ENCODE measurements around the gene FOXE1.

FOXE1 gene

GRCh38 chr9:97866848-97867247 lies 13.8 kb downstream of the FOXE1 start:
- Histone ChIP-seq H3K9me3 (ENCODE audit: severe bottlenecking) (peaks cover 8% of the 10 kb centered on the region), H3K4me3 (ENCODE audit: severe bottlenecking) (no peak overlapping the region), H3K4me1 (ENCODE audit: insufficient read depth, poor library complexity, severe bottlenecking) (no peaks in the 10 kb centered on the region), H3K27me3 (ENCODE audit: insufficient read depth, poor library complexity, severe bottlenecking) (no peaks in the 10 kb centered on the region), H3K36me3 (ENCODE audit: low read depth) (no peaks in the 10 kb centered on the region), H3K27ac (ENCODE audit: poor library complexity, severe bottlenecking) (no peak overlapping the region)
- ATAC-seq (ENCODE audit: low read depth) (no peak), DNase-seq (ENCODE audit: low spot score) (no peak)
- TF ChIP-seq, protein P1, sequence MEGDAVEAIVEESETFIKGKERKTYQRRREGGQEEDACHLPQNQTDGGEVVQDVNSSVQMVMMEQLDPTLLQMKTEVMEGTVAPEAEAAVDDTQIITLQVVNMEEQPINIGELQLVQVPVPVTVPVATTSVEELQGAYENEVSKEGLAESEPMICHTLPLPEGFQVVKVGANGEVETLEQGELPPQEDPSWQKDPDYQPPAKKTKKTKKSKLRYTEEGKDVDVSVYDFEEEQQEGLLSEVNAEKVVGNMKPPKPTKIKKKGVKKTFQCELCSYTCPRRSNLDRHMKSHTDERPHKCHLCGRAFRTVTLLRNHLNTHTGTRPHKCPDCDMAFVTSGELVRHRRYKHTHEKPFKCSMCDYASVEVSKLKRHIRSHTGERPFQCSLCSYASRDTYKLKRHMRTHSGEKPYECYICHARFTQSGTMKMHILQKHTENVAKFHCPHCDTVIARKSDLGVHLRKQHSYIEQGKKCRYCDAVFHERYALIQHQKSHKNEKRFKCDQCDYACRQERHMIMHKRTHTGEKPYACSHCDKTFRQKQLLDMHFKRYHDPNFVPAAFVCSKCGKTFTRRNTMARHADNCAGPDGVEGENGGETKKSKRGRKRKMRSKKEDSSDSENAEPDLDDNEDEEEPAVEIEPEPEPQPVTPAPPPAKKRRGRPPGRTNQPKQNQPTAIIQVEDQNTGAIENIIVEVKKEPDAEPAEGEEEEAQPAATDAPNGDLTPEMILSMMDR (IDR thresholded peaks at IDR 0.05; ENCODE audit: poor library complexity, severe bottlenecking) = no peak

DNA sequence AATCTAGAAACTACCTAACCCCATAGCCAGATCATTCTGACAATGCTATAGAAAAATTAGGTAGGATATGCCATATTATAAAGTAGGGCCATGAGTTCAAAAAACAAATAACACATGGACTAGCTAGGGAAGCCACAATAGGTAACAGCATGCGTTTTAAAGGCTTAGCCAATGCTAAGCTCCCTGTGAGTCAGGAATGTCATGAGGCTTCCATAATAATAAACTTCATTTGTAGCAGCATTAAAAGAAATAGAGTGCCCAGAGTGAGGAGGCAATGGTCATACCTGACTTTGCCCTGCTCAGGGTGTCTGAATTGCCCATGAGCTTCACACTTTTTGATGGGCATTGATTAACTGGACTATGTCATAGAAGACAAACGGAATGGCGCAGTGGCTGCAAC lies 15.8 kb downstream of the FOXE1 start:
- Histone ChIP-seq H3K27ac (ENCODE audit: poor library complexity, severe bottlenecking) (no peak overlapping the region), H3K27me3 (ENCODE audit: insufficient read depth, poor library complexity, severe bottlenecking) (no peaks in the 10 kb centered on the region), H3K4me3 (ENCODE audit: severe bottlenecking) (no peak overlapping the region), H3K36me3 (ENCODE audit: low read depth) (no peaks in the 10 kb centered on the region), H3K4me1 (ENCODE audit: insufficient read depth, poor library complexity, severe bottlenecking) (peaks cover 2% of the 10 kb centered on the region), H3K9me3 (ENCODE audit: severe bottlenecking) (peaks cover 8% of the 10 kb centered on the region)
- TF ChIP-seq, protein P1 (IDR thresholded peaks at IDR 0.05; ENCODE audit: poor library complexity, severe bottlenecking) = no peak
- ATAC-seq (ENCODE audit: low read depth) = no peak
- DNase-seq (ENCODE audit: low spot score) = no peak

GRCh38 chr9:97873425-97873824 lies 20.4 kb downstream of the FOXE1 start:
- no peak overlapping the region for H3K27ac ChIP-seq (ENCODE audit: poor library complexity, severe bottlenecking)
- H3K27me3 ChIP-seq (ENCODE audit: insufficient read depth, poor library complexity, severe bottlenecking) = no peaks in the 10 kb centered on the region
- H3K9me3 ChIP-seq (ENCODE audit: severe bottlenecking) = no peaks in the 10 kb centered on the region
- ATAC-seq (ENCODE audit: low read depth) (no peak), DNase-seq (ENCODE audit: low spot score) (no peak)
- no peak overlapping the region for H3K4me3 ChIP-seq (ENCODE audit: severe bottlenecking)
- H3K4me1 ChIP-seq (ENCODE audit: insufficient read depth, poor library complexity, severe bottlenecking) = peaks cover 25% of the 10 kb centered on the region
- no peaks in the 10 kb centered on the region for H3K36me3 ChIP-seq (ENCODE audit: low read depth)
- TF ChIP-seq, protein P1 (IDR thresholded peaks at IDR 0.05; ENCODE audit: poor library complexity, severe bottlenecking) = no peak

- Histone ChIP-seq H3K27ac (ENCODE audit: poor library complexity, severe bottlenecking) (no peak overlapping the region), H3K36me3 (ENCODE audit: low read depth) (no peaks in the 10 kb centered on the region), H3K4me3 (ENCODE audit: severe bottlenecking) (no peak overlapping the region), H3K4me1 (ENCODE audit: insufficient read depth, poor library complexity, severe bottlenecking) (peaks cover 25% of the 10 kb centered on the region), H3K9me3 (ENCODE audit: severe bottlenecking) (no peaks in the 10 kb centered on the region), H3K27me3 (ENCODE audit: insufficient read depth, poor library complexity, severe bottlenecking) (no peaks in the 10 kb centered on the region)
- DNase-seq (ENCODE audit: low spot score) (no peak), ATAC-seq (ENCODE audit: low read depth) (peak; percentile 35; the same call in 2 of the 3 replicates)
- TF ChIP-seq, protein P1 (IDR thresholded peaks at IDR 0.05; ENCODE audit: poor library complexity, severe bottlenecking) = no peak
Observed at GRCh38 chr9:97873882-97874281, 20.9 kb downstream of the FOXE1 start.

DNA sequence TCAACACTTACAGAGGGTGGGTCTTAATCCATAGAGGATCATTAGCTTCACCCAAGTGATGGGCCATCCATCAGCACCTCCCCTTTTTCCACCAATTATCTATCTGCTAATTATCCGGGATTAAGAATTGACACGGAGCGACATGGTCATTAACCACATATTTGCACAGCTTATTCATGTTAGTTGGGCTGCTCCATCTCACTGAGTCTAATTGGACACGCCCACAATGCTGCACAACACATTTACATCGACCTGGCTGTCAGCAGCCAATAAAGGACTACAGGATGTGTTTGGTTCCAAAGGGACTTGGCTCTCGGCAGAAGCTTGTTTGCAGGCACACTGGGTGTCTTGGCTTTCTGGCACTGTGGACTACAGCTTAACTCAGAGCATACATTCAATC lies 21.6 kb downstream of the FOXE1 start:
- no peaks in the 10 kb centered on the region for H3K27me3 ChIP-seq (ENCODE audit: insufficient read depth, poor library complexity, severe bottlenecking)

More for the DNA sequence above, 21.6 kb downstream of the FOXE1 start:
- Histone ChIP-seq H3K36me3 (ENCODE audit: low read depth) (no peaks in the 10 kb centered on the region), H3K4me3 (ENCODE audit: severe bottlenecking) (no peak overlapping the region), H3K9me3 (ENCODE audit: severe bottlenecking) (no peaks in the 10 kb centered on the region), H3K27ac (ENCODE audit: poor library complexity, severe bottlenecking) (peak overlapping the region; percentile 93), H3K4me1 (ENCODE audit: insufficient read depth, poor library complexity, severe bottlenecking) (peaks cover 25% of the 10 kb centered on the region)
- no peak for DNase-seq (ENCODE audit: low spot score)
- ATAC-seq (ENCODE audit: low read depth) = no peak
- TF ChIP-seq, protein P1 (IDR thresholded peaks at IDR 0.05; ENCODE audit: poor library complexity, severe bottlenecking) = no peak
